ENCODE data around the gene PGA5.

Gene PGA5

DNA sequence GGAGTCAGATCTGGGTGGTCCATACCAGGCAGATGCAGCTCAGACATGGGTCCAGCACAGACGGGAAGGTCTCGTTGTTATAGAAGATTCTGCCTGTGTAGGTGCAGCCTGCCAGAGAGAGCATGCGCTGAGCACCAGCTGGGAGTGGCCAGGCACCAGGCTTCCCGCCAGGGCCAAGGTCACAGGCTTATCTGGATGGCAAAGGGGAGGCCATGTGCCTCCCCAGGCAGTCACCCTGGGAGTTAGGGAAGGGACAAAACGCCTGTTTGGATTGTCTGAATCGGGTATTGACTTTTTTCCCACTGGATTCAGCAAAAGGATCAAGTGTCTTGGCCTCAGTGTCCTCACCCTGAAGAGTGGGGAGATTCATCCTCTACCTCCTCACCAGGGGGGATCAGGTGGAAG is 26.5 kb downstream of the PGA5 start:
- no peak for DNase-seq (ENCODE audit: extremely low read depth, low read depth)
- no peak overlapping the region for H3K4me3 ChIP-seq (replicated peaks; ENCODE audit: low read depth, low read length)
- TF ChIP-seq, protein P1, sequence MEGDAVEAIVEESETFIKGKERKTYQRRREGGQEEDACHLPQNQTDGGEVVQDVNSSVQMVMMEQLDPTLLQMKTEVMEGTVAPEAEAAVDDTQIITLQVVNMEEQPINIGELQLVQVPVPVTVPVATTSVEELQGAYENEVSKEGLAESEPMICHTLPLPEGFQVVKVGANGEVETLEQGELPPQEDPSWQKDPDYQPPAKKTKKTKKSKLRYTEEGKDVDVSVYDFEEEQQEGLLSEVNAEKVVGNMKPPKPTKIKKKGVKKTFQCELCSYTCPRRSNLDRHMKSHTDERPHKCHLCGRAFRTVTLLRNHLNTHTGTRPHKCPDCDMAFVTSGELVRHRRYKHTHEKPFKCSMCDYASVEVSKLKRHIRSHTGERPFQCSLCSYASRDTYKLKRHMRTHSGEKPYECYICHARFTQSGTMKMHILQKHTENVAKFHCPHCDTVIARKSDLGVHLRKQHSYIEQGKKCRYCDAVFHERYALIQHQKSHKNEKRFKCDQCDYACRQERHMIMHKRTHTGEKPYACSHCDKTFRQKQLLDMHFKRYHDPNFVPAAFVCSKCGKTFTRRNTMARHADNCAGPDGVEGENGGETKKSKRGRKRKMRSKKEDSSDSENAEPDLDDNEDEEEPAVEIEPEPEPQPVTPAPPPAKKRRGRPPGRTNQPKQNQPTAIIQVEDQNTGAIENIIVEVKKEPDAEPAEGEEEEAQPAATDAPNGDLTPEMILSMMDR (IDR thresholded peaks at IDR 0.05; ENCODE audit: low read depth, low read length, missing control alignments) = no peak

DNA sequence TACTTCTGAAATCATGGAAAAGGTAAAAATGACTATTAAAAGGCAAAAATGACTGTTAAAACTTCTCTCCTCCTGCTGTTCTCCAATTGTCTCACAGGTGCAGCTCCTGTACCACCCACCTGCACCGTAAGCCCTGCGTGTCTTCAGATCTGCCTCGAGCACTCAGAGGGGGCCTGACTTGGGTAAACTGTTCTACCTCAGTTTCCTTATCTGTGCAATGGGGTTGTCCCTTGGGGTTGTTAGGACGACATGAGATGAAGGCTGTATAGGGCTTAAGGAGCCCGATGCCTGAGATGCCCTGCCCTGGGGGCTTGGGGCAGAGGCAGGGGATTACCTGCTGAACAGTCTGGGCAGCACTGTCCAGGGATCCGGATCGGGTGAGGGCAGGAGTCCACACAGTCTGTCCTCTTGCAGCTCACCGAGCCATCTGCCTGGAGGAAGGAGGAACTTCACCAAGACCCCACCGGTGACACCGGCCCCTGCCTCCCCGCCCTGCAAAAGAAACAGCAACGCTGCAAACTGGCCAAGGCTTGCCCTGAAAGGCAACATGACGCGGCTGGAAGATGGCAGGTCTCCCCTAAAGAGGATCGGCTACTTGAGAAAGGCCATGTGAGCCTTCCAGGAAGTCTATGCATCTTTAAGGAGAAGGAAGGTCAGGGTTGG is 27.7 kb downstream of the PGA5 start:
- no peak for DNase-seq (ENCODE audit: extremely low read depth, low read depth)
- TF ChIP-seq, protein P1 (IDR thresholded peaks at IDR 0.05; ENCODE audit: low read depth, low read length, missing control alignments) = no peak
- no peak overlapping the region for H3K4me3 ChIP-seq (replicated peaks; ENCODE audit: low read depth, low read length)

GRCh38 chr11:61270354-61271076 is 29.5 kb downstream of the PGA5 start:
- no peak for DNase-seq (ENCODE audit: extremely low read depth, low read depth)
- TF ChIP-seq, protein P1 (IDR thresholded peaks at IDR 0.05; ENCODE audit: low read depth, low read length, missing control alignments) = no peak
- no peak overlapping the region for H3K4me3 ChIP-seq (replicated peaks; ENCODE audit: low read depth, low read length)

- no peak overlapping the region for H3K4me3 ChIP-seq (replicated peaks; ENCODE audit: low read depth, low read length)
- no peak for DNase-seq (ENCODE audit: extremely low read depth, low read depth)
- TF ChIP-seq, protein P1 (IDR thresholded peaks at IDR 0.05; ENCODE audit: low read depth, low read length, missing control alignments) = no peak
These were observed 31.8 kb downstream of the PGA5 start for GRCh38 chr11:61272731-61273130.

- H3K4me3 ChIP-seq (replicated peaks; ENCODE audit: low read depth, low read length) = no peak overlapping the region
- TF ChIP-seq, protein P1 (IDR thresholded peaks at IDR 0.05; ENCODE audit: low read depth, low read length, missing control alignments) = no peak
- no peak for DNase-seq (ENCODE audit: extremely low read depth, low read depth)
These were observed 32.5 kb downstream of the PGA5 start for GRCh38 chr11:61273178-61274078.

GRCh38 chr11:61274084-61274483 is 33.1 kb downstream of the PGA5 start:
- H3K4me3 ChIP-seq (replicated peaks; ENCODE audit: low read depth, low read length) = no peak overlapping the region
- no peak for DNase-seq (ENCODE audit: extremely low read depth, low read depth)
- TF ChIP-seq, protein P1 (IDR thresholded peaks at IDR 0.05; ENCODE audit: low read depth, low read length, missing control alignments) = no peak

All from HFF-Myc (cell line).